Hepatic stellate cell (primary cell): ENCODE results near the gene SALL4.
"Not testable (repeated sequence)": the region's sequence is repeated elsewhere in the genome, so short reads cannot be mapped to it uniquely, and the experiment has no call there.

ENCODE experiments used
- DNase-seq: peaks from one replicate; pipeline ENCODE4 v3.0.0; 2011; ENCODE audit warnings: low spot score

The SALL4 gene

GRCh38 chr20:51801122-51801822, 1.0 kb downstream of the SALL4 start:
- DNase-seq = no peak

- peak; percentile 17 for DNase-seq
These were observed 1.5 kb downstream of the SALL4 start for GRCh38 chr20:51800872-51801121.

- DNase-seq = peak; percentile 39
These were observed 2.1 kb downstream of the SALL4 start for GRCh38 chr20:51800060-51800871.

GRCh38 chr20:51799401-51799860, 2.9 kb downstream of the SALL4 start:
- DNase-seq = no peak

GRCh38 chr20:51797357-51798025, 4.8 kb downstream of the SALL4 start:
- DNase-seq = no peak

GRCh38 chr20:51796340-51796739, 6.0 kb downstream of the SALL4 start:
- no peak for DNase-seq

GRCh38 chr20:51792960-51793359, 9.4 kb downstream of the SALL4 start:
- DNase-seq = no peak

GRCh38 chr20:51791626-51792025, 10.7 kb downstream of the SALL4 start:
- DNase-seq = no peak

- DNase-seq = no peak
These were observed 12.1 kb downstream of the SALL4 start for GRCh38 chr20:51790256-51790655.

GRCh38 chr20:51789434-51789833, 12.9 kb downstream of the SALL4 start:
- no peak for DNase-seq

GRCh38 chr20:51788822-51789221, 13.5 kb downstream of the SALL4 start:
- DNase-seq = no peak

- no peak for DNase-seq
These were observed 18.0 kb downstream of the SALL4 start for GRCh38 chr20:51784299-51784698.

- not testable (repeated sequence) for DNase-seq
These were observed 24.0 kb downstream of the SALL4 start for GRCh38 chr20:51778229-51778759.

- DNase-seq = no peak
These were observed 27.1 kb downstream of the SALL4 start for GRCh38 chr20:51775241-51775640.

GRCh38 chr20:51772236-51772635, 30.1 kb downstream of the SALL4 start:
- no peak for DNase-seq

- DNase-seq = no peak
These were observed 32.2 kb downstream of the SALL4 start for GRCh38 chr20:51769976-51770615.

GRCh38 chr20:51768759-51769517, 33.4 kb downstream of the SALL4 start:
- DNase-seq = no peak

GRCh38 chr20:51767867-51768758, 34.2 kb downstream of the SALL4 start, which contains the start of gene ATP9A:
TSS of gene ATP9A (minus strand) at chr20:51768390. CDS start at chr20:51768369, 21 bp downstream.
- peak; percentile 41 for DNase-seq

GRCh38 chr20:51766994-51767866, 35.1 kb downstream of the SALL4 start:
- DNase-seq = peak; percentile 46
